ENCODE results near the gene SUSD5.
"Not testable (repeated sequence)": the region's sequence is repeated elsewhere in the genome, so short reads cannot be mapped to it uniquely, and the experiment has no call there.

Gene SUSD5

GRCh38 chr3:33111581-33111980 is 107.0 kb downstream of the SUSD5 start:
- no peak for DNase-seq

GRCh38 chr3:33106854-33107253 is 111.8 kb downstream of the SUSD5 start:
- not testable (repeated sequence) for DNase-seq

GRCh38 chr3:33105341-33105948 is 113.2 kb downstream of the SUSD5 start:
- DNase-seq = no peak

- DNase-seq = no peak
Measured at GRCh38 chr3:33104803-33105202, 113.8 kb downstream of the SUSD5 start.

- no peak for DNase-seq
Measured at GRCh38 chr3:33103480-33103879, 115.1 kb downstream of the SUSD5 start.

DNA sequence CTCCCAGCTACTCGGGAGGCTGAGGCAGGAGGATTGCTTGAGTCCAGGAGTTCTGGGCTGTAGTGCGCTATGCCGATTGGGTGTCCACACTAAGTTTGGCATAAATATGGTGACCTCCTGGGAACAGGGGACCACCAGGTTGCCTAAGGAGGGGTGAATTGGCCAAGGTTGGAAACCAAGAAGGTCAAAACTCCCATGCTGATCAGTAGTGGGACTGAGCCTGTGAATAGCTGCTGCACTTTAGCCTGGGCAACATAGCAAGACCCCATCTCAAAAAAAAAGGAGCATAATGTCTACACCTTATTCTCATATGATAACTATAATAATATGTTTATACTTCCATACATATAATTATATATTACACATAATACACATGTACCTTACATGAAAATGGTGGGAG is 115.6 kb downstream of the SUSD5 start:
- DNase-seq = no peak

DNA sequence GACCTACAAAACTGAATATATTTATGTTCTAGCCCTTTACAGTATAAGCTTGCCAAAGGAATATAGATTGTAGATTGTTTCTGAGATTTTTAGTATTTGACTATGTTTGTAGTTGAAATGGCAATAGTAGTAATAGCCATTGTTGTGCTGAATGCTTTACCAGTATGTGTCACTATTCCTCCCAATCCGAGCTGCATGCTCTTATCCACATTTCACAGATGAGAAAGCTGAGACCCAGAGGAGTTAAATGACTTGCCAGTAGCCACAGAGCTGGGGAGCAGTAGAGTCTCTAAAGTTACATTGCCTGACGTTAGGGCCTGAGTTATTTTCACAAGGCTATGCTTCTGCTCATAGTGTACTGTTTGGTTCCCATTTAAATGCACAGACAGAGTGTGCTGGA is 118.4 kb downstream of the SUSD5 start:
- DNase-seq = no peak

Measured in hematopoietic multipotent progenitor cell treated with erythropoietin and hydrocortisone succinate and interleukin-3 and kit ligand, for 4 days (in vitro differentiated cells).